T-helper 17 cell (primary cell): Measurements from ENCODE around the gene RHAG. TPM values are rescaled to one million over a fixed set of nuclear protein-coding genes. Genes with fewer than 3 reads are reported as not detected.

Experiments used
- ATAC-seq: fragments of 150-1000 bp; cut with Tn5 transposase; 2 replicates; pipeline ENCODE4 v1.10.0; 2021; ENCODE audit warnings: mild to moderate bottlenecking, moderate library complexity
- DNase-seq, 3 donors: peaks; one replicate each; pipeline versions ENCODE4 v3.0.0 to v3.0.0-alpha.2; 2020 to 2021
- H3K9me3 ChIP-seq: one replicate; pipeline ENCODE4 v1.7.0; 2013; ENCODE audit warnings: low read length, mild to moderate bottlenecking; ENCODE audit not compliant: control insufficient read depth, poor library complexity, severe bottlenecking
- H3K27ac Mint-ChIP-seq: one replicate; pipeline ENCODE4 v1.8.0; 2022; ENCODE audit warnings: mild to moderate bottlenecking, moderate library complexity, mixed read lengths
- H3K27me3 Mint-ChIP-seq: one replicate; pipeline ENCODE4 v1.8.0; 2022; ENCODE audit warnings: mixed read lengths
- H3K36me3 Mint-ChIP-seq: one replicate; pipeline ENCODE4 v1.8.0; 2022; ENCODE audit warnings: low read depth, mixed read lengths
- H3K4me1 Mint-ChIP-seq: one replicate; pipeline ENCODE4 v1.8.0; 2022; ENCODE audit warnings: mild to moderate bottlenecking, mixed read lengths
- H3K4me3 Mint-ChIP-seq: one replicate; pipeline ENCODE4 v1.8.0; 2022; ENCODE audit warnings: mild to moderate bottlenecking, moderate library complexity, mixed read lengths
- total RNA-seq, 4 donors: library from RNA in 2 of 4; stranded (reverse) in 2 of 4; gene quantifications; one replicate each; pipeline ENCODE4 v1.2.3 and lab custom pipeline; 2022 to 2026

RHAG gene
- total RNA-seq, 2 donors from 2014 or later = not detected

DNA sequence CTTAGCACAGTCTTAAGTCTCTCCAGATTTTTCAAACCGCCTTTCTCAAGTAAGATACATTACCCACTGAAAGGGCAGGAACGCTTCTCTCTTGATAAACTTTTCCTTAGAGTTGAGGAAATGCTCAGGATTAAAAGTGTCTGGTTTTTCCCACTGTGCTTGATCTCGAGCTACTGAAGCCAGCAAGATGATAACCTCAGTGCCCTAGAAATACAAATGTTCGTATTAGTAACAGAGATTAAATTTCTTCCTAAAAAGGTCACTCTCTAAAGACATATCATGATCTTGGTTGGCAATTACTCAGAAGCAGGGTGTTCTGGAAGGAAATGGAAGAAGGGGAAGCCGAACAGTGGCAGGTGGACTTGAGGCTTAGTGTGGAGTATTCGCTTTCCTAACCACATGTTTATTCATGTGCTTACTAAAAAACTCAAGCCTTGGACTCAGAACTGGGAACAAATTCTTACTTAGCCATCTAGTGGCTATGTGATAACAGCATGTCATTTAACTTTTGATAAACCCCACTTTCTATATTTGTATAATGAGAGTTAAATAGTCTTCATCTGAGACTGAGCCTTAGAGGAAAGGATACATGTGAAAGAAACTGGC is 66.1 kb downstream of the RHAG start:
- Mint-ChIP-seq H3K36me3 (no peaks in the 10 kb centered on the region), H3K27me3 (peaks cover 25% of the 10 kb centered on the region), H3K27ac (no peak overlapping the region), H3K4me3 (no peak overlapping the region), H3K4me1 (no peaks in the 10 kb centered on the region)
- ATAC-seq (no peak), DNase-seq (no peak)
- no peaks in the 10 kb centered on the region for H3K9me3 ChIP-seq

DNA sequence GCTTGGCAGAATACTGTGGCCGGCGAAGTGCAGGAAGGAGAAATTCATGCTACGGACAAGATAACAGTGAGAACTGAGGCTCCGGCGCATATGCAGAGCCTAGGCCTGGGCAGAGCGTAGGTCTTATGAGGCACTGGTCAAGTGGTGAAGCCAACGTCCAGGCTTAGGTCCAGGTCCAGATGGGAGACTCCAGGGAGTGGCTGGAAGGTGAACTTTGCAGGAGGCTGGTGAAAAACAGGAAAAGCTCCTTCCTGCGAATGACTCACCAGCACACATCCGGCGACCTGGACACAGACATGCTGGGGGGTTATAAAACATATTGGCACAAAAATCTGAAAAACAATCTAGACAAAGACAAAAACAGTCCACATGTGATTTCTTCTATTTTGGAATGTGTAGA is 70.8 kb downstream of the RHAG start:
- DNase-seq (no peak), ATAC-seq (no peak)
- Mint-ChIP-seq H3K4me1 (no peaks in the 10 kb centered on the region), H3K27ac (no peak overlapping the region), H3K4me3 (no peak overlapping the region), H3K27me3 (peaks cover 25% of the 10 kb centered on the region), H3K36me3 (no peaks in the 10 kb centered on the region)
- no peaks in the 10 kb centered on the region for H3K9me3 ChIP-seq

DNA sequence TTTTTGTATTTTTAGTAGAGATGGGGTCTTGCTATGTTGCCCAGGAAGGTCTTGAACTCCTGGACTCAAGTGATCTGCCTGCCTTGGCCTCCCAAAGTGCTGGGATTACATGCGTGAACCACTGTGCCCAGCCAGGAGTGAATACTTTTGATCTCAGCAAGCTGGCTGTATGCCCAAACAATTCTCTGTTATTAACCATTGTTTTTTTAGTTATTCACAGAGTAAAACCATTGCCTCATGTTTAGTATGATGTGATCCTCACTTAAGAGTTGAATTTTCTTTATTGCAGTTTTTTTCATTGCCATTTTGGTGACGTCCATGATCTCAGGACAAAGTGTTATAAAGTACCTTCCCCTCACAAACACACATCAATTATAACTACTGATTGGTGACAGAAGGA is 71.4 kb downstream of the RHAG start:
- H3K9me3 ChIP-seq = no peaks in the 10 kb centered on the region
- H3K27ac Mint-ChIP-seq = no peak overlapping the region
- no peaks in the 10 kb centered on the region for H3K4me1 Mint-ChIP-seq
- ATAC-seq (no peak), DNase-seq (no peak)
- H3K27me3 Mint-ChIP-seq = peaks cover 20% of the 10 kb centered on the region
- no peak overlapping the region for H3K4me3 Mint-ChIP-seq
- no peaks in the 10 kb centered on the region for H3K36me3 Mint-ChIP-seq

DNA sequence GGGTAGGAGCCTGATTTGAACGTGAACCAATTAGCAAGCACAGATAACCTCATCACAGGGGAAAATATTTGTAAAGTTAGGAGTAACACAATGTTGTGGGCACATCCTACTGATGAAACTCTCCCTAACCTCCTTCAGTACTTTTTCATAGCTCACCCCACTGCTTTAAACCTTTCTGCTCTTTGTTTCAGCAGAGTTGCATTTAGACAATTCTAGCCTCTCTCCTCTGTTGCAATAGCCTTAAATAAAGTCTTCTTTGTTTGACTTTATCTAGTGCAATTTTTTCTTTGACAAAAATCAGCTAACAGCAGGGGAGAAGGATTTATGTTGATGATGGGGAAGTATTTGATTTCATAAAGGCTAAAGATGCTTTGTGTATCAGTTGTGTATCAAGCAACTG is 72.1 kb downstream of the RHAG start:
- no peaks in the 10 kb centered on the region for H3K4me1 Mint-ChIP-seq
- ATAC-seq = no peak
- no peaks in the 10 kb centered on the region for H3K36me3 Mint-ChIP-seq
- peaks cover 13% of the 10 kb centered on the region for H3K27me3 Mint-ChIP-seq
- H3K9me3 ChIP-seq = no peaks in the 10 kb centered on the region
- no peak overlapping the region for H3K27ac Mint-ChIP-seq
- no peak overlapping the region for H3K4me3 Mint-ChIP-seq
- DNase-seq = no peak

DNA sequence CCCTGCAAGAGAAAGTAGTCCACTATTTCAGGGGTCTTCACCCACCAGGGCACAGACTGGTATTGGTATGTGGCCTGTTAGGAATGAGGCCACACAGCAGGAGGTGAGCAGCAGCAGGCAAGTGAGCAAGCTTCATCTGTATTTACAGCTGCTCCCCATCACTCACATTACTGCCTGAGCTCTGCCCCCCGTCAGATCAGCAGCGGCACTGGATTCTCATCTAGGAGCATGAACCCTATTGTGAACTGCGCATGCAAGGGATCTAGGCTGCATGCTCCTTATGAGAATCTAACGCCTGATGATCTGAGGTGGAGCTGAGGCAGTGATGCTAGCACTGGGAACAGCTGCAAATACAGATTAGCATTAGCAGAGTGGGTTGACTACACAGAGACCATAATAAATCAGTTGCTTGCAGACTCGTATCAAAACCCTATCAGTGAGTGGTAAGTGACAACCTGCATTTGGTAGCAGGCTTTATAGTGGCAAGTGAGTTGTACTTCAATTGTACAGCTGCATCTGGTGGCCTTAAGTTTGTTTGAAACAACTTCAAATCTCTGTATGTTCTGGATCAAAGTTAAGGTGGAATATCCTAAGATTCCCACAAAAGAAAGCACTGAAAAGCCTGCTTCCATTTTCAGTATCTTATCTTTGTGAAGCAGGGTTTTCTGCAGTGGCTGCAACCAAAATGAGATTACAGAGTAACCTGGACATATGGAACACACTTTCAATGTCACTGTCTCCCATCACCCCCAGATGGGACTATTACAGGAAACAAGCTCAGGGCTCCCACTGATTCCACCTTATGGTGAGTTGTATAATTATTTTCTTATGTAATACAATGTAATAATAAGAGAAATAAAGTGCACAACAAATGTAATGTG is 73.4 kb downstream of the RHAG start:
- ATAC-seq = no peak
- Mint-ChIP-seq H3K4me3 (no peak overlapping the region), H3K27me3 (peaks cover 13% of the 10 kb centered on the region)

DNA sequence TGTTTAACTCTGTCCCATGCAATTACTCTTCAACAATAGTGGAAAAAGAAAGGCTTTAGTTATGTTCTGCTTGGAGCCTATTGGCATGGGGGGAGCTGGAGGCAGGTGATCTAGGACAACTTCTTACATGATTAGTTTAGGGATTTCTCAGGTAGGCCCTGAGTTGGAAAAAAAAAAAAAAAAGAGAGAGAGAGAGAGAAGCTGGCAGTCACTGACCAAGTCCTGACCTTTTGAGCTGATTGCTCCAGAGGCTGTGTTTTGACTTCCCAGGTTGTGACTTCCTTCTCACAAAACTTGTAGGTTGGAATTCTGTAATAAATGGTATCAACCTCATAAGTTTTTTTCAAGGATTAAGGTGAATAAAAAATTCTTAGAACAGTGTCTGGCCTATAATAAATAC is 78.4 kb downstream of the RHAG start:
- H3K9me3 ChIP-seq = no peaks in the 10 kb centered on the region
- DNase-seq (no peak), ATAC-seq (no peak)
- Mint-ChIP-seq H3K4me1 (no peaks in the 10 kb centered on the region), H3K27ac (no peak overlapping the region), H3K36me3 (no peaks in the 10 kb centered on the region), H3K27me3 (peaks cover 26% of the 10 kb centered on the region), H3K4me3 (no peak overlapping the region)

More for the DNA sequence above, 73.4 kb downstream of the RHAG start:
- no peak overlapping the region for H3K27ac Mint-ChIP-seq
- H3K36me3 Mint-ChIP-seq = no peaks in the 10 kb centered on the region
- DNase-seq = no peak
- no peaks in the 10 kb centered on the region for H3K4me1 Mint-ChIP-seq
- H3K9me3 ChIP-seq = no peaks in the 10 kb centered on the region

DNA sequence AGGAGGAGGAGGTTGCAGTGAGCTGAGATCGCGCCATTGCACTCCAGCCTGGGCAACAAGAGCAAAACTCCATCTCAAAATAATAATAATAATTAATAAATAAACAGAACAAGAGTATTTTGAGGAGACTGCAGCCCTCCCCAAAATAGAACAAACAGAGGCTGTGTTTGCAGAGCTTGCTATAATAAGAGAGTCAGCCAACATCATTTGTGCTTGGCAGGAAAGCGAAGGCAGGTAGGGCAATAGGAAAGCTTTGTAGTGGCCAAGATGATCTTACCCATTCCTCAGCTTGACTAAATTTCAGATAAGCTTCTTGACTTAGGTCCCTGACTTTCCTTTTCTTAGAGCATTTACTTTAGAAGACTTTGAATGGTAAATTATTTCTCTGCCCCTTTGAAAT is 79.5 kb downstream of the RHAG start:
- Mint-ChIP-seq H3K36me3 (no peaks in the 10 kb centered on the region), H3K4me1 (no peaks in the 10 kb centered on the region), H3K27ac (no peak overlapping the region), H3K27me3 (peaks cover 26% of the 10 kb centered on the region), H3K4me3 (no peak overlapping the region)
- DNase-seq (no peak), ATAC-seq (no peak)
- H3K9me3 ChIP-seq = no peaks in the 10 kb centered on the region

DNA sequence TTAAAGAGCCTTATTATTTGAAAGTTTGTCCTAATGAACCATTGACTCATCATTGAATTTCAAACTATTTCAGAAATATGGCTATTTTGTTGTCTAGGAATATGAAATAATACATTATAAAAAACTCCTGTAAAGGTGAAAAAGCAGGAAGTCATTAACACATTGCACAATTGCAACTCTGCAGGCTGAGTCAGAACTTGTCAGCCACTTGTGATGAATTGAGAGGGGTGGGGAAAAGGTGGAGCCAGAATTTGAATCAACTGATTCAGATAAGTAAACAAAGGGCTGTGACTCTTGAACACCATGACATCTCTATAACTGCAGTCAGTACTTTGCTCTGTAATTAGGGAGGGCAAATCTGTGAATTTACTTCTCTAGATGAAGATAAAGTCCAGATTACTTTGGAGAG is 80.2 kb downstream of the RHAG start:
- Mint-ChIP-seq H3K27me3 (peaks cover 30% of the 10 kb centered on the region), H3K4me1 (peaks cover 6% of the 10 kb centered on the region), H3K4me3 (no peak overlapping the region), H3K36me3 (no peaks in the 10 kb centered on the region), H3K27ac (no peak overlapping the region)
- ATAC-seq (no peak), DNase-seq (no peak)
- no peaks in the 10 kb centered on the region for H3K9me3 ChIP-seq

DNA sequence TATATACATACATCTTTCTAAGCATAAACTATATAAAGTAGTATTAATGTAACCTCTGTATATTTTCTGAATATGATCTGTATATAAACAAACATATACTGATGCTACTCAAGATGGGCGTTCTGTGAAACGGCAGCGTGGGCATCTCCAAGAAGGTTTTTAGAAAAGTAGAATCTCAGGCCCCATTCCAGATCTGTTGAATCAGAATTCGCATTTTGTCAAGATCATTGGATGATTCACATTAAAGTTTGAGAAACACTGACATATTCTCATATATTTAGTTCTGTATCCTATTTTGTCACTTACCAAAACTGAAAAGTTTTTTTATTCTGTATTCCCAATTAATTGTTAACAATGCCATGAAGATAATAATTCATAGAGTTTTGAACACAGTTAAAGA is 80.7 kb downstream of the RHAG start:
- H3K9me3 ChIP-seq = no peaks in the 10 kb centered on the region
- ATAC-seq = no peak
- H3K4me3 Mint-ChIP-seq = no peak overlapping the region
- DNase-seq = no peak
- H3K27me3 Mint-ChIP-seq = peaks cover 32% of the 10 kb centered on the region
- H3K36me3 Mint-ChIP-seq = no peaks in the 10 kb centered on the region
- no peak overlapping the region for H3K27ac Mint-ChIP-seq
- H3K4me1 Mint-ChIP-seq = peaks cover 10% of the 10 kb centered on the region

Other genes starting within 250 kb of the RHAG start
- gene MMUT, start 173.6 kb downstream of the RHAG start, total RNA-seq = 1 to 10 TPM; 6.9 to 8.6 TPM
- gene CENPQ, start 173.5 kb downstream of the RHAG start, total RNA-seq = 1 to 10 TPM; 1.3 to 2.0 TPM
- gene GLYATL3, start 136.9 kb downstream of the RHAG start, total RNA-seq = not detected
- not detected for gene C6orf141, start 86.2 kb downstream of the RHAG start, total RNA-seq
- not detected for gene CRISP2, start 76.7 kb upstream of the RHAG start, total RNA-seq
- not detected for gene CRISP3, start 107.5 kb upstream of the RHAG start, total RNA-seq
- gene PGK2, start 150.4 kb upstream of the RHAG start, total RNA-seq = not detected
- gene CRISP1, start 229.7 kb upstream of the RHAG start, total RNA-seq = not detected